ENCODE measurements around the gene SCT.

Gene SCT

GRCh38 chr11:620935-621814 is 5.8 kb downstream of the SCT start:
- DNase-seq = no peak

- DNase-seq = no peak
Observed at GRCh38 chr11:620201-620600, 6.8 kb downstream of the SCT start.

- DNase-seq = no peak
Observed at GRCh38 chr11:619628-620050, 7.3 kb downstream of the SCT start.

GRCh38 chr11:618856-619627 is 7.9 kb downstream of the SCT start:
- DNase-seq = no peak

- no peak for DNase-seq
Observed at GRCh38 chr11:617912-618682, 8.9 kb downstream of the SCT start.

GRCh38 chr11:617199-617911 is 9.6 kb downstream of the SCT start:
- no peak for DNase-seq

- DNase-seq = no peak
Observed at GRCh38 chr11:616320-617198, 10.4 kb downstream of the SCT start.

- DNase-seq = peak; percentile 66
Observed at GRCh38 chr11:615504-616319, 11.3 kb downstream of the SCT start, which contains the start of gene IRF7. Gene IRF7, minus strand, starts transcription at chr11:615950. Its CDS starts 586 bp downstream, at chr11:615364.

- DNase-seq = no peak
Observed at GRCh38 chr11:614623-615503, 12.1 kb downstream of the SCT start.

GRCh38 chr11:614021-614622 is 12.9 kb downstream of the SCT start:
- no peak for DNase-seq

GRCh38 chr11:613369-613968 is 13.5 kb downstream of the SCT start:
- peak; percentile 76 for DNase-seq

GRCh38 chr11:612961-613300 is 14.1 kb downstream of the SCT start:
- no peak for DNase-seq

- DNase-seq = no peak
Observed at GRCh38 chr11:612201-612960, 14.6 kb downstream of the SCT start.

- no peak for DNase-seq
Observed at GRCh38 chr11:611001-611996, 15.7 kb downstream of the SCT start.

- no peak for DNase-seq
Observed at GRCh38 chr11:610146-610801, 16.7 kb downstream of the SCT start.

- DNase-seq = no peak
Observed at GRCh38 chr11:609341-609811, 17.6 kb downstream of the SCT start.
